ENCODE measurements around the gene ELAPOR2.

DNA sequence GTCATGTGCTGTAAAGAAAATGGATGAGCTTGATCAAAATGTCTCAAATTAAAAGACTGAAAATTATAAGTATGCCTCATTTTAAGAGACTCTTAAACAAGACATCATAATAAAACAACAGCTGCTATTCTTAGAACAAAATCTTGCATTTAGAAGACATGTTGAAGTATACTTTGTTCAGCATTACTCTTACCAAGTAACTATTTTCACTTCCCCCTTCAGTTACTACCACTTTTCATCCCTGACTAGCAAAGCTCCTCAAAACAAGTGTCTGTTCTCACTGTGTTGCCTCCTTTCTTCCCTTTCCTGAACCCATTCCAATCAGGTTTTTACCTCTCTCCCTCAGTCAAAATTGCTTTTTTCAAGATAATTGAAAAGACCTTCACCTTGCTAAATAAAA is 31.6 kb downstream of the ELAPOR2 start:
- TF ChIP-seq, protein P1, sequence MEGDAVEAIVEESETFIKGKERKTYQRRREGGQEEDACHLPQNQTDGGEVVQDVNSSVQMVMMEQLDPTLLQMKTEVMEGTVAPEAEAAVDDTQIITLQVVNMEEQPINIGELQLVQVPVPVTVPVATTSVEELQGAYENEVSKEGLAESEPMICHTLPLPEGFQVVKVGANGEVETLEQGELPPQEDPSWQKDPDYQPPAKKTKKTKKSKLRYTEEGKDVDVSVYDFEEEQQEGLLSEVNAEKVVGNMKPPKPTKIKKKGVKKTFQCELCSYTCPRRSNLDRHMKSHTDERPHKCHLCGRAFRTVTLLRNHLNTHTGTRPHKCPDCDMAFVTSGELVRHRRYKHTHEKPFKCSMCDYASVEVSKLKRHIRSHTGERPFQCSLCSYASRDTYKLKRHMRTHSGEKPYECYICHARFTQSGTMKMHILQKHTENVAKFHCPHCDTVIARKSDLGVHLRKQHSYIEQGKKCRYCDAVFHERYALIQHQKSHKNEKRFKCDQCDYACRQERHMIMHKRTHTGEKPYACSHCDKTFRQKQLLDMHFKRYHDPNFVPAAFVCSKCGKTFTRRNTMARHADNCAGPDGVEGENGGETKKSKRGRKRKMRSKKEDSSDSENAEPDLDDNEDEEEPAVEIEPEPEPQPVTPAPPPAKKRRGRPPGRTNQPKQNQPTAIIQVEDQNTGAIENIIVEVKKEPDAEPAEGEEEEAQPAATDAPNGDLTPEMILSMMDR (IDR thresholded peaks at IDR 0.05): no peak
- no peak for TF ChIP-seq EZH2 (IDR thresholded peaks at IDR 0.05; ENCODE audit: borderline replicate concordance, insufficient read depth, low read depth, low read length, poor library complexity, severe bottlenecking)
